A673 (cell line): ENCODE data around the gene TRAPPC12.

Experiments used
- EZH2 ChIP-seq: fragments of 200-600 bp; sonication (generic); IDR thresholded peaks from 2 replicates; pipeline ENCODE4 v1.6.1; 2017; ENCODE audit warnings: borderline replicate concordance, low read depth, mild to moderate bottlenecking, mixed read lengths, antibody characterized with exemption, low read length; ENCODE audit not compliant: poor library complexity, severe bottlenecking
- TF ChIP-seq, protein P1 (sequence below): fragments of 300-800, 200-600 bp; sonication (generic); conservative IDR thresholded peaks from 2 replicates; pipeline ENCODE4 v1.5.1; 2017; ENCODE audit warnings: low read depth, mild to moderate bottlenecking, antibody characterized with exemption, low read length, moderate library complexity, mixed read lengths

DNA sequence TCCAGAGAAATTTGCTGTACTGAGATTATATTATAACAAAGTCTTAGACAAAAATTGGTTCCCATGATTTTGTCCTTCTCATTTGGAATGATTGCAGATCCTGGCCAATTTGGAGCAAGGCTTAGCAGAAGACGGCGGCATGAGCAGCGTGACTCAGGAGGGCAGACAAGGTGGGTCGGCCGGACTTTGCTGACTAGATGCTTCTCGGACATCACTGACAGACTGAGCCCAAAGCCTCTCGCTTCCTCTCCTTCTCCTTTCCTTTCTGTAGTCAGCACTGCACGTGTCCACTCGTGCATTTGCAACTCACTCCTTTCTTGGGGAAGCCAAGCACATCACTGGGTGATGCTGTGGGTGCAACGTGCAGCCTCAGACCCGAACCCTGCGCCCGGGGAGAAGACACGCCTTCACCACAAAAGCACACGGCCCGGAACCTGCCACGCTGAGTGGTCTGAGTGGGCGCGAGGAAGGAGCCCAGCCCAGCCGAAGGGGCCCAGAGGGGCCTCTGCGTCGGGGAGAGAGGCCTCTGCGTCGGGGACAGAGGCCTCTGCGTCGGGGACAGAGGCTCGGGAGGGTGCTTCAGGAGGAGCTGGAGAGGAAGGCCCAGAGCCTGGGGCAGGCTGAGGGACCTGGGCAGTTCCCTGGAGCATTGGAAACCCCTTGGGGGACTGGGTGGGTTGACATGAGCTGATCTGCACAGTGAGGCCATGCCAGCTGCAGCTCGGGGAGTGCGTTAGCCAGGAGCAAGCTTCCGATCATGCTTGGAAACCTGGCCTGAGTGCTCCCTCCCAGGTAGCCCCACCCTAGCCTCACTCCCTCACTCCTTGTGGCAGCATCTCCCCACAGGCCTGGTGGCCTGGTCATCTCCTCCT lies 78.3 kb downstream of the TRAPPC12 start:
- TF ChIP-seq, protein P1, sequence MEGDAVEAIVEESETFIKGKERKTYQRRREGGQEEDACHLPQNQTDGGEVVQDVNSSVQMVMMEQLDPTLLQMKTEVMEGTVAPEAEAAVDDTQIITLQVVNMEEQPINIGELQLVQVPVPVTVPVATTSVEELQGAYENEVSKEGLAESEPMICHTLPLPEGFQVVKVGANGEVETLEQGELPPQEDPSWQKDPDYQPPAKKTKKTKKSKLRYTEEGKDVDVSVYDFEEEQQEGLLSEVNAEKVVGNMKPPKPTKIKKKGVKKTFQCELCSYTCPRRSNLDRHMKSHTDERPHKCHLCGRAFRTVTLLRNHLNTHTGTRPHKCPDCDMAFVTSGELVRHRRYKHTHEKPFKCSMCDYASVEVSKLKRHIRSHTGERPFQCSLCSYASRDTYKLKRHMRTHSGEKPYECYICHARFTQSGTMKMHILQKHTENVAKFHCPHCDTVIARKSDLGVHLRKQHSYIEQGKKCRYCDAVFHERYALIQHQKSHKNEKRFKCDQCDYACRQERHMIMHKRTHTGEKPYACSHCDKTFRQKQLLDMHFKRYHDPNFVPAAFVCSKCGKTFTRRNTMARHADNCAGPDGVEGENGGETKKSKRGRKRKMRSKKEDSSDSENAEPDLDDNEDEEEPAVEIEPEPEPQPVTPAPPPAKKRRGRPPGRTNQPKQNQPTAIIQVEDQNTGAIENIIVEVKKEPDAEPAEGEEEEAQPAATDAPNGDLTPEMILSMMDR: no peak
- TF ChIP-seq EZH2: no peak
